ENCODE measurements around the gene CD9.

CD9 gene

DNA sequence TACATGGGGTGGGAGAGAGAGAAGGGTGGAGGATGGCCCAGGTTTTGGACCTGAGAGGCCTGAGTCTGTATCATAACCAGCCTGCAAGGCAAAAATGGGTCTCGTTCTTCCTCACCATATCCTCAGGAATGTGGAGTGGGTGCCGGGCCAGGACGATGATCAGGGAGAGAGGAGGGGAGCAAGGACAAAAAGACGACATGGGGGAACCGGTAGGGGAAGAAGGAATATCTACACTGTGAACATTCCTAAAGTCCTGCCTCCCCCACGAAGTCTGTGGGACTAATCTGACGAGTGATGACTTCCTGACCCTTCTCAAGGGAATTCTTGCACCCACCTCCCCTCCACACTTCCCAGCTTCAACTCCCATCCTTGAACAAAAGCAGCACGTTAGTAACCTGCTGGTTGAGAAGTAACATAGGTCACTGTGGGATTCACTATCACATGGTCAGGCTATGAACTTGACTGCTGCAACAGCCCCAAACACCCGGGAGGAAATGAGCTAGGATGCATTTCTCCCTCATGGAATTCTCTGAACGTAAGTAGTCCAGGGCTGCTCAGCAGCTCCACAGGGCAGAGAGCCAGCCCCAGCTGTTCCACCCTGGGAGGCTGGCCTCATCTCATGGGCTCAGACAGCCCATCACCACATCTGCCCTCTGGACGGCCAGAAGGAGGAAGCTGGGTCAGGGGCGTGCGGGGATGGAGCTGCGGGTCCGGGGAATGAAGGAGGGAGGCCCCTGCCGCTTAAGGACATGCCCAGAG lies 38.9 kb upstream of the CD9 start:
- DNase-seq (ENCODE audit: low spot score): no peak
- TF ChIP-seq, protein P1, sequence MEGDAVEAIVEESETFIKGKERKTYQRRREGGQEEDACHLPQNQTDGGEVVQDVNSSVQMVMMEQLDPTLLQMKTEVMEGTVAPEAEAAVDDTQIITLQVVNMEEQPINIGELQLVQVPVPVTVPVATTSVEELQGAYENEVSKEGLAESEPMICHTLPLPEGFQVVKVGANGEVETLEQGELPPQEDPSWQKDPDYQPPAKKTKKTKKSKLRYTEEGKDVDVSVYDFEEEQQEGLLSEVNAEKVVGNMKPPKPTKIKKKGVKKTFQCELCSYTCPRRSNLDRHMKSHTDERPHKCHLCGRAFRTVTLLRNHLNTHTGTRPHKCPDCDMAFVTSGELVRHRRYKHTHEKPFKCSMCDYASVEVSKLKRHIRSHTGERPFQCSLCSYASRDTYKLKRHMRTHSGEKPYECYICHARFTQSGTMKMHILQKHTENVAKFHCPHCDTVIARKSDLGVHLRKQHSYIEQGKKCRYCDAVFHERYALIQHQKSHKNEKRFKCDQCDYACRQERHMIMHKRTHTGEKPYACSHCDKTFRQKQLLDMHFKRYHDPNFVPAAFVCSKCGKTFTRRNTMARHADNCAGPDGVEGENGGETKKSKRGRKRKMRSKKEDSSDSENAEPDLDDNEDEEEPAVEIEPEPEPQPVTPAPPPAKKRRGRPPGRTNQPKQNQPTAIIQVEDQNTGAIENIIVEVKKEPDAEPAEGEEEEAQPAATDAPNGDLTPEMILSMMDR (IDR thresholded peaks at IDR 0.05; ENCODE audit: extremely low read depth, missing control alignments): no peak

DNA sequence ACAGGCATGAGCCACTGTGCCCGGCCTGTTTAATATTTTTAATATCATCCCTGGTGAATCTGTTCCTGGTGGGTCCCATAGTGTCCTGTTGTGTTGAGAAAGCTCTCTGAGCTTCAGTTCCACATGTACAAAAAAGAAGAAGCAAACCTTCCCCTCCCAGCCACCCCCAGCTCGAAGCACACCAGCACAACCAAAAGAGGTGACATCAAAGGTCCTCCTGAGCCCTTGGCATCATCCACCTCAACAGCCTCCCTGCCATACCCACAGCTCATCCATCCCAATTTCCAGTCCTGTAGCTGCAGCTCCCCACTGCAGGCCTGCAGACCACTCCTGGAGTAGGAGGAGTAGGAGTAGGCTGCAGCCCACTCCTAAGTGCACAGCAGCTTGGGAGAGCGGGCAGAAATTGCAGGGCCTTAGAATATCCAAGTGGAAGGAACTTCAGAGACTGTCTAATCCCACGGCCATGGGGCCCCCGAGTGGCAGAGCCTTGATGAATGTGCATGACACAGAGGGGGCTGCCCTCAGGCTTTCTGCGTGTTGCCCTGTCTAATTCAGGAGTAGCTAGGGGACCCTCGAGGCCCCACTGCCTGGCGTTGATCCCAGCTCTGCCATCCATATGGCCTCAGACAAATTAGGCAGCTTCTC lies 36.7 kb upstream of the CD9 start:
- no peak for DNase-seq (ENCODE audit: low spot score)
- TF ChIP-seq, protein P1 (IDR thresholded peaks at IDR 0.05; ENCODE audit: extremely low read depth, missing control alignments): no peak

DNA sequence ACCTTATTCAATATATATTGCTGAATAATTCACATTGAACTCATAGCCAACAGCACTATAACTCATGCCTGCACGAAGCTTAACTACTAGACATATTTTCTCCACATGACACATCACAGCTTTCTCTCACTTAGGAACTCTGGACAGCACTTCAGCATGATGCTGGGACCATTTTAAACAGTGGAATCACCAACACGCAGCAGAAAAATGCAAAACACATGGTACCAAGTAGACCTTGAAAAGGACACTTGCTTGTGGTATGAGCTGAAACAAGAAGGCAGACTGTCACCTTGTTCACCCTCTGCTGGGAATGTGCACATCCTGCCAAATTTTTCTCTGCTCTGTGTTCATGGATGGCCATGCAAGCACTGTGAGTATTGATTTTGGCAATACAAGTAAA lies 34.8 kb upstream of the CD9 start:
- no peak for DNase-seq (ENCODE audit: low spot score)
- TF ChIP-seq, protein P1 (IDR thresholded peaks at IDR 0.05; ENCODE audit: extremely low read depth, missing control alignments): no peak

DNA sequence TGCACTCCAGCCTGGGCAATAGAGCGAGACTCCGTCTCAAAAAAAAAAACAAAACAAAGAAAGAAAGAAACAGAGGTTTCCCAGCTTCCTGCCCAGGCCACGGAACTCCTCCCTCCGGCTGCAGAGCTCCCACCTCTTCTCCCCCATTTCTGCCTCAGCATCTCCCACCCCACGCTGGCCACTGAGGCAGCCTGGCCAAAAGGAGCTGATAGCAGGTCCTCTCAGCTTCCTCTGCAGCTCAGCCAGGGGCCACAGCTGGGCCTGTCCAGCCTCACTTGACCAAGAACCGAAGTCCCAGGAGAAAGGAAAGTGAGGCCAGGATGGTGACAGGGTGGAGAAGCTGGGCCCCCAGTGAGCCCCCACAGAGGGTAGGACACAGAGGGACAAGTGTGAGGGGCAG lies 33.4 kb upstream of the CD9 start:
- TF ChIP-seq, protein P1 (IDR thresholded peaks at IDR 0.05; ENCODE audit: extremely low read depth, missing control alignments): no peak
- no peak for DNase-seq (ENCODE audit: low spot score)

DNA sequence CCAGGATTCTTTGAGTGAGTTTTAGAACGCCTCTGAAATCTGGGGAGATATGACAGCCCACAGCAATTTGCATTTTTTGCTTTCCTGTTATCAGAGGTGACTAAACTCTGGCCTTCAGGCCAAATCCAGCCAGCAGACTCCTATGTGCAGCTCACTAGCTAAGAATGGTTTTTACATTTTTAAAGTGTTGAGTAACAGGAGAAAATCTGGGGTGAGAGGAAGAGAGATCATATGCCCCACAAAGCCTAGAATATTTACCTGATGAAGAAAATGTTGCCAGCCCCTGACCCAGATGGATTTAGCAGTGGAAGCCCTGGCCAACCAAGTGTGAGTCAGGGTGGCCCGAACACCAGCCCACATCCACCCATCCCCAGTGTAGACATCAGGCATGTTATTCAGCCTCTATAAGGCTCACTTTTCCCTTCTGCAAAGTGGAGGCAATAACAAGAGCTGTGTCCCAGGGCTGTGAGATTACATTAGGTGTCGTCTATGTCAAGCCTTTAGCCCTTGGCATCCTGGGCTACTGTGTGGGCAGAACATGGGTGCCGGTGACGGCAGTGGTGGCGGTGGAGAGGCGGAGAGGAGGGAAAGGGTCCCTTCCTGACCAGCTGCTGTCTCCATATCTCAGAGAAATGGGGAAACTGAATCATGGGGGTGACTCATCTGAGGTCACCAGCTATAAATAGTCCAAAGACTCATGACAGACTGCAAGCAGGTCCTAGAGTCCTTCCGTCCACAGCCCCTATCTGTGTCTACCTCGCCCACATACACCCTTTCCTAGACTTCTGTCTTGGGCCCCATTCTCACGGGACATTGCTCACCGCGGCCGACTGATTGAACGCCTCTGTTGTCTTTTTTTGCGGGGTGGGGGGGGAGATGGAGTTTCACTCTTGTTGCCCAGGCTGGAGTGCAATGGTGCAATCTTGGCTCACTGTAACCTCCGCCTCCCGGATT lies 32.6 kb upstream of the CD9 start:
- DNase-seq (ENCODE audit: low spot score): peak; percentile 83

DNA sequence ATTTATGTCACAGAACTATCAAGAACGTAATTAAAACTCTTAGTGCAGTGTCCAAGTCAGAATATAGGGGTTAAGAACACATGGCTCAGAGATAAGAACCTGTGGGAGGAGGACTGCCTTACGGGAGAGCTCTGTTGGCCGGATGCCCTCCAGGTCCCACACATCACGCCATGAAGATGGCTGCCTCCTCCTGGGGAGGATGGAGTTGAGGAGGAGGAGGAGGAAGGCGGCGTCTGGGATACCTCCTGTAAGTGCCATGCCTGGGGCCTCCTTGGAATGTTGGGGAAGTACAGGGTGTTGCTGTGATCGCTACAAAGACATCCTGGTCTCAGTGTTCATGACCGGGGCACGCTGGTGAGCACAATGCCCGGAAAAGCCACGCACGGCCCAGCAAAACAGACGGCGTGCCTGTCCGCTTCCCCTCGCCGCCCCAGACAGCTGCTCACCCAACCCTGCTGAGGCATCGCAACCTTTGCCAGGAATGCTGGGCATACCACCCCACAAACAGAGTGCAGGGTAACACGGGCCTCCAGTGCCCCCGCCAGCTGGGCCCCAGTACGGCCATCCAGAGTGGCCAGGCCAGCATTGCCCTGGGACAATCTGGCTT lies 28.7 kb upstream of the CD9 start:
- no peak for DNase-seq (ENCODE audit: low spot score)
- TF ChIP-seq, protein P1 (IDR thresholded peaks at IDR 0.05; ENCODE audit: extremely low read depth, missing control alignments): no peak

More for the DNA sequence above, 32.6 kb upstream of the CD9 start:
- TF ChIP-seq, protein P1 (IDR thresholded peaks at IDR 0.05; ENCODE audit: extremely low read depth, missing control alignments): no peak

Measured in GM20000 (cell line).